Left cardiac atrium (tissue), 4 donors: ENCODE data around the gene RAB34. TPM values are rescaled to one million over a fixed set of nuclear protein-coding genes. Genes with fewer than 3 reads are reported as not detected.

ENCODE experiments used
- ATAC-seq, 2 donors: fragments of 200-7000 bp; cut with Tn5 transposase; one replicate each; pipeline ENCODE4 v1.9.1; 2020; ENCODE audit warnings: mild to moderate bottlenecking in 2 of 2, moderate library complexity in 2 of 2
- DNase-seq: peaks from one replicate; pipeline ENCODE4 v3.0.0-alpha.2; 2020
- intact Hi-C, 2 donors: fragments of 100-400 bp; cut with DNase I; formaldehyde crosslinking; loops; one replicate each; pipeline versions ENCODE4 v1.14.1 to v1.15.1; 2022 to 2023
- long read RNA-seq: library from polyadenylated mRNA; unstranded; transcript quantifications from one replicate; pipeline ENCODE4 v2.0.0, GENCODE V29; 2021
- total RNA-seq, 2 donors: library from RNA; stranded (reverse); fragmentation: NEBNext Ultra II Directional; extraction: Animal tissue kit (Norgen Biotek cat#: 25700); gene quantifications; one replicate each; pipeline ENCODE4 v1.2.1, GENCODE V29; 2021
- donor health status: DM: no; HTN: yes; CAD: no.
- donor health status: DM: no; HTN: yes; CAD: no; lungs with severe emphysema.
- donor health status: DM: yes; HTN: yes; CAD: no.
- donor health status: Dilated cardiomyopathy.

RAB34 gene, protein sequence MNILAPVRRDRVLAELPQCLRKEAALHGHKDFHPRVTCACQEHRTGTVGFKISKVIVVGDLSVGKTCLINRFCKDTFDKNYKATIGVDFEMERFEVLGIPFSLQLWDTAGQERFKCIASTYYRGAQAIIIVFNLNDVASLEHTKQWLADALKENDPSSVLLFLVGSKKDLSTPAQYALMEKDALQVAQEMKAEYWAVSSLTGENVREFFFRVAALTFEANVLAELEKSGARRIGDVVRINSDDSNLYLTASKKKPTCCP
- total RNA-seq: 10 to 100 TPM; 37.2 to 53.8 TPM
- long read RNA-seq, transcript RAB34-203 (10 exons, 1,597 nt): minor isoform, 7 of 65 reads
- long read RNA-seq, transcript RAB34-201 (11 exons, 1,592 nt): minor isoform, 13 of 65 reads
- long read RNA-seq, transcript RAB34-204 (10 exons, 1,766 nt): major isoform, 19 of 65 reads
- long read RNA-seq, partial matches to known transcripts: 5 of 65 reads
- long read RNA-seq, other reads (novel, unspliced or antisense): 19 of 65 reads

DNA sequence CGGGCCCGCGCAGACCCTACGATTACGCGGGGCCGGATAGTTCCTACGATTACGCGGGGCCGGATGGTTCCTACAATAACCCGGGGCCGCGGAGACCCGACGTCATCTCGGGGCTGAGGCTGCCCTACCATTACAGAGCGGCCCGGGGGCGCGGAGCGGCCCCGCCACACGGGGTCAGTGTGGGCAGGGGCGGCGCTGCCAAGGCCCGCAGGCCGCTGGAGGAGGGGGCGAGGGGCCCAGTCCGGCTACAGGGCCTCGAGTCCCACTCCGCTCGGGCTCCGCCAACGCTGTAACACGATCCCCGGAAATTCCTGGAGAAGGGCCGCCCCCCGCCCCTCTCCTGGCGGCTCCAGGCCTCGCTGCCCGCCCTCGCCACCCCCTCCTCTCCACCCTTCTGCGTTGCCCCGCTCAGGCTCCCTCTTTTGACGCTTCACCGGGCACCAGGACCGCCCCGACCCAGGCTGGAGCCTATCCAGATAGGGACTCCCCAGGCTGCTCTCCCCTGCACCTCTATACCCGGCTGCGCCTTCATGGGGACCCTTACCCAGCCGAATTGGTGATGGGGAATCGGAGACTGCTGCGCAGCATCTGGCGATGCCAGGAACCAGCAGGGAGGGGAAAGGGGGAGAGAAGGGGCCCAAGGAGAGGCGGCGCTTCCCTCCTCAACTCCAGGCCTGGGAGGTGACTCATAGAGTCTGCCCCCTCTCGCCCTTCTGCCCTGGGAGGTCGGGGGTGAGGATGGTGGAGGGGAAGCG is at the start of gene RAB34:
Gene RAB34 (minus strand): TSS at position 291 of the 755 bp plus-strand sequence. CDS start 602 bp downstream, outside the sequence.
- ATAC-seq: peak; percentile 51 to 59
- DNase-seq: peak; percentile 80
- intact Hi-C loops: no loop called here

DNA sequence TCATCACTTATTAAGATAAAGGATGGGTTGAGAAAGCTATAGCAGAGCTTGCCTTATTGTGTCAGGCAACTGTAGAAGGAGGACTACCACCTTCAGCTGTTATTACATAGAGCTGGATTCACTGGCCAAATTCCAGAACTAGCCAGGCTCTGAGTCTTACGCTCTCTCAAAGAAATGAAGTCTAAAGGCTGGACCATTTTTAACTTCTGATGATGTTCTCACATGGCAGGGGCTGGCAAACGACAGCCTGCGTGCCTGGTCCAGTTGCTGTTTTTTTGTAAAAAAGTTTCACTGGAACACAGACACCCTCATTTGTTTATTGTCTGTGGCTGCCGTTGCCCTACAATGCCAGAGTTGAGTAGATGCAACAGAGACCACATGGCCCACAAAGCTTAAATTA is 47.4 kb upstream of the RAB34 start:
- DNase-seq (no peak), ATAC-seq (no peak)
- intact Hi-C loops: loop anchor here in 1 of 2 donors (10.0 kb wide), 1 partner anchor 140 kb away; the partner anchor contains the start of gene DHRS13

DNA sequence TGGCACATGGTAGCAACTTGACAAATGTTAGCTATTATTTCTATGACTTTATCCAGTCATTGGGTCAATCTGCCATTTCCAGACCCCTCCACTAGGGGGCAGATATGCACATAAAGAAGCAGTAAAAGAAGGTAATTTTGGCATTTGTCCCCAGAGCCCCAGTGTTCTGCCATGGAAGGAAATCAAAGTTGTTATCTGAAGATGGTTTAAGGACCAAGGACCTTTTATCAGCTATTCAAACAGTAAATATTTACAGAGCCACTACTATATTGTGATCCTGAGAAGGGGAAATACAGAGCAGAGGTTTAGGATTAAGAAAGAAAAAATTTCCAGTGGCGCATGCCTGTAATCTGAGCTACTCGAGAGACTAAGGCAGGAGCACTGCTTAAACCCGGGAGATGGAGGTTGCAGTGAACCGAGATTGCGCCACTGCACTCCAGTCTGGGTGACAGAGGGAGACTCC is 46.2 kb upstream of the RAB34 start:
- intact Hi-C loops: loop anchor here (5.0 to 10.0 kb wide), 2 partner anchors 141 to 153 kb away; partner anchors contain the start of gene DHRS13 (in 1 of the 2)
- DNase-seq (peak; percentile 78), ATAC-seq (peak in 1 of 2 donors; percentile 37)

GRCh38 chr17:28763137-28763799 is 45.6 kb upstream of the RAB34 start:
- no peak for ATAC-seq
- intact Hi-C loops: loop anchor here (5.0 to 10.0 kb wide), 2 partner anchors 142 to 154 kb away; partner anchors contain the start of gene DHRS13 (in 1 of the 2)
- no peak for DNase-seq

- DNase-seq (peak; percentile 75), ATAC-seq (peak; percentile 37 to 41)
- intact Hi-C loops: loop anchor here (5.0 to 10.0 kb wide), 2 partner anchors 144 to 156 kb away; partner anchors contain the start of gene DHRS13 (in 1 of the 2)
Measured at GRCh38 chr17:28760601-28761562, 43.2 kb upstream of the RAB34 start.

DNA sequence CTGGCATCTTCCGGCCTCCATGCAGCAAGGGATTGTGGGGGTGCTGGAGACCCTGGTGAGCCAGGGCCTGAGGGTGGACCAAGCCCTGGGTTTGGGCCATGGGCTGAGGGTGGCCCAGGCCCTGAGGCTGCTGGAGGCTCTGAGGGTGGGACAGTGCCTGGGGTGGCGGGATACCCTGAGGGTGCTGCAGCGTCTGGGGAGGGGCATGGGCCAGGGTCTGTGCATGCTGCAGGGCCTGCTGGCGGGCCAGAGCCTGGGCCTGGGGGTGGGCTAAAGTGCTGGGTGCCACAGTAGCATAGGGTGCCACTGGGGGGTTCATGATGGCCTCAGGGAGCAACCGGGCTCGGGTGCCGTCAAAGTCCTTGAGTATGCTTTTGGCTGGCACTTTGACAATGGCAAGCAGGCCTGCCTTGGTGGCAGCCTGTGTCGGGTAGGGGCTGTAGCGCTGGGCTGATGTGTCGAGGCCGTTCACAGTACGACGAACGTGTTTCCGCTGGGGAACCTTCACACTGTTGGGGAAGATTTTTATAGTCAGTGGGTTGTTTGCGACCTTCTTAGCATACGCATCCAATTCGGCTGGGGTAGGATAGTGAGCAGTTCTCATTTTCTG is 41.7 kb upstream of the RAB34 start:
- ATAC-seq (no peak), DNase-seq (no peak)
- intact Hi-C loops: no loop called here

- no peak for DNase-seq
- intact Hi-C loops: no loop called here
Measured at GRCh38 chr17:28758411-28759121, 40.9 kb upstream of the RAB34 start.

DNA sequence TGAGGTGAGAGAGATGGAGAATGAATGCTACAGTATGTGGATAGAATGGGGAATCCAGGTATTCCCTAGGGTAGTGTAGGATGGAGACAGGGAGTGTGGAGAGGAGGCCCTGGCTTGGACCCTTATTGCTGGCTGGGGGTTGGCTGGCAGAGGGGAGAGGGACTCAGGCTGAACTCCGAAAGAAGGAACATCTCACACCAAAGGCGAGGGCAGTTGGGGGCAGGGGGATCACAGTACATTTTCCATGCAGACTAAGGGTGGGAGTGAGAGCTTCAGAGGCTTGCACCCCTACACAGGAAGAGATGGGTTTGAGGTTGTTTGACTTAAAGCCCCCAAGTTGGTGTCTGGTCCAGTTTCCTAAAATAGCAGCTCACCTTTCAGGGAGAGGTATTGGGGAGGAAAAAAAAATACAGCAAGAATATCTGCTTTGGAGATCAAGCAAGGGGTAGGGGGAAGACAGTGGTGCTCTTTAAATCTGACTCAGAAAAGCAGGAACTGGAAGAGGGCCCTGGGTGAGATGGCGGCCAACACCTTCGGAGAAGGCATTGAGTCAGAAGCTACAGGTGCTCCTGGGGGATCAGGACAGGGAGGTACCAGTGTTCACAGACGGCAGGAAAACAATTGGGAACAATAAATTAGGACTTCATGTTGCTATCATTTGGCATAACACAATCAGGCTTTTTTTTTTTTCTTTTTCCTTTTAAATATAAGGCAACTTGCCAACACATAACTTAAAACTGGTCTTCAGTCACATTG is 38.6 kb upstream of the RAB34 start:
- DNase-seq (no peak), ATAC-seq (no peak)
- intact Hi-C loops: no loop called here

More at GRCh38 chr17:28758411-28759121, 40.9 kb upstream of the RAB34 start:
- ATAC-seq: no peak

GRCh38 chr17:28755486-28755885 is 37.8 kb upstream of the RAB34 start:
- intact Hi-C loops: no loop called here
- ATAC-seq (no peak), DNase-seq (no peak)

- DNase-seq (no peak), ATAC-seq (no peak)
- intact Hi-C loops: no loop called here
Measured at GRCh38 chr17:28751600-28752366, 34.1 kb upstream of the RAB34 start.

- DNase-seq: peak; percentile 94
- intact Hi-C loops: no loop called here
- ATAC-seq: peak; percentile 69 to 80
Measured at GRCh38 chr17:28750178-28751047, 32.7 kb upstream of the RAB34 start.

DNA sequence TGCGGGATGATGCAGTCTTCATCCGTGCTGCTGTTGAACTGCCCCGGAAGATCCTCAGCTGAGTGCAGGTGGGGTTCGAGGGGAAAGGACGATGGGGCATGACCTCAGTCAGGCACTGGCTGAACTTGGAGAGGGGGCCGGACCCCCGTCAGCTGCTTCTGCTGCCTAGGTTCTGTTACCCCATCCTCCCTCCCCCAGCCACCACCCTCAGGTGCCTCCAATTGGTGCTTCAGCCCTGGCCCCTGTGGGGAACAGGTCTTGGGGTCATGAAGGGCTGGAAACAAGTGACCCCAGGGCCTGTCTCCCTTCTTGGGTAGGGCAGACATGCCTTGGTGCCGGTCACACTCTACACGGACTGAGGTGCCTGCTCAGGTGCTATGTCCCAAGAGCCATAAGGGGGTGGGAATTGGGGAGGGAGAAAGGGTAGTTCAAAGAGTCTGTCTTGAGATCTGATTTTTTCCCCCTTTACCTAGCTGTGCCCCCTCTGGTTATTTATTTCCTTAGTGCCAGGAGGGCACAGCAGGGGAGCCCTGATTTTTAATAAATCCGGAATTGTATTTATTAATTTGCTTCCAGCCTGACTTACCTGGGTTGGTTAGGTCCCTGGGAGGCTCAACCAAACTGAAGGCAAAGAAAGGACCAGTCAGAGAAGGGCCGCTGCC is 32.0 kb upstream of the RAB34 start:
- DNase-seq (no peak), ATAC-seq (no peak)
- intact Hi-C loops: loop anchor here in 1 of 2 donors (2.0 kb wide), 1 partner anchor 23 kb away; the partner anchor contains the start of gene TLCD1

DNA sequence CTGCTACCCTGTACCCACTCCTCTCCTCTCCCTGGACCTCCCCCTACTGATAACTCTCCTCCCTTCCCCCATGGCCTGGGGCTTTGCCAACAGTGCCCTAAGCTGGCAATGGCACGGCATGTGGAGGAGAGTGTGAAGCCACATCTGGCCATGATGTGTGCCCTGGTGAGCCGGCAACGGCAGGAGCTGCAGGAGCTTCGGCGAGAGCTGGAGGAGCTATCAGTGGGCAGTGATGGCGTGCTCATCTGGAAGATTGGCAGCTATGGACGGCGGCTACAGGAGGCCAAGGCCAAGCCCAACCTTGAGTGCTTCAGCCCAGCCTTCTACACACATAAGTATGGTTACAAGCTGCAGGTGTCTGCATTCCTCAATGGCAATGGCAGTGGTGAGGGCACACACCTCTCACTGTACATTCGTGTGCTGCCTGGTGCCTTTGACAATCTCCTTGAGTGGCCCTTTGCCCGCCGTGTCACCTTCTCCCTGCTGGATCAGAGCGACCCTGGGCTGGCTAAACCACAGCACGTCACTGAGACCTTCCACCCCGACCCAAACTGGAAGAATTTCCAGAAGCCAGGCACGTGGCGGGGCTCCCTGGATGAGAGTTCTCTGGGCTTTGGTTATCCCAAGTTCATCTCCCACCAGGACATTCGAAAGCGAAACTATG is 31.3 kb upstream of the RAB34 start:
- DNase-seq (no peak), ATAC-seq (no peak)
- intact Hi-C loops: loop anchor here in 1 of 2 donors (2.0 kb wide), 1 partner anchor 22 kb away; the partner anchor contains the start of gene TLCD1
